Spleen (tissue), 11 donors: Measurements from ENCODE around the gene AFAP1. TPM values are rescaled to one million over a fixed set of nuclear protein-coding genes. Genes with fewer than 3 reads are reported as not detected.

ENCODE experiments used
- DNase-seq: peaks from one replicate; pipeline ENCODE4 v3.0.0-alpha.2; 2020
- H3K27ac ChIP-seq, 8 donors: fragments of 200-600 bp; sonication (generic) in 7 of 8; 1 replicate in 4 of 8; 2 replicates in 4 of 8; pipeline versions ENCODE4 v1.5.0 to v1.8.0; 2016 to 2021; ENCODE audit warnings: inconsistent platforms in 4 of 8, mild to moderate bottlenecking in 4 of 8, moderate library complexity in 1 of 8
- H3K27me3 ChIP-seq, 7 donors: fragments of 200-600 bp; sonication (generic) in 6 of 7; replicated peaks in 1 of 7; 1 replicate in 4 of 7; 2 replicates in 3 of 7; pipeline versions ENCODE4 v1.5.0 to v1.8.0; 2016 to 2021; ENCODE audit warnings: inconsistent platforms in 3 of 7, mild to moderate bottlenecking in 1 of 7
- H3K36me3 ChIP-seq, 6 donors: fragments of 200-600 bp; sonication (generic) in 5 of 6; 1 replicate in 4 of 6; 2 replicates in 2 of 6; pipeline versions ENCODE4 v1.5.0 to v1.8.0; 2016 to 2021; ENCODE audit warnings: inconsistent platforms in 2 of 6
- H3K4me1 ChIP-seq, 6 donors: fragments of 200-600 bp; sonication (generic) in 5 of 6; 1 replicate in 3 of 6; 2 replicates in 3 of 6; pipeline versions ENCODE4 v1.5.0 to v1.8.0; 2016 to 2021; ENCODE audit warnings: inconsistent platforms in 3 of 6
- H3K4me3 ChIP-seq, 8 donors: fragments of 200-600 bp; sonication (generic) in 7 of 8; 1 replicate in 4 of 8; 2 replicates in 4 of 8; pipeline versions ENCODE4 v1.5.0 to v1.8.0; 2016 to 2021; ENCODE audit warnings: inconsistent platforms in 4 of 8, mild to moderate bottlenecking in 4 of 8, moderate library complexity in 2 of 8
- H3K9me3 ChIP-seq, 8 donors: fragments of 200-600 bp; sonication (generic) in 7 of 8; 1 replicate in 4 of 8; 2 replicates in 4 of 8; pipeline versions ENCODE4 v1.5.0 to v1.8.0; 2016 to 2021; ENCODE audit warnings: inconsistent platforms in 4 of 8
- POLR2A ChIP-seq, 3 donors: fragments of 450-650 bp; IDR thresholded peaks; one replicate each; pipeline ENCODE4 v1.5.1; 2017; ENCODE audit warnings: antibody characterized with exemption in 3 of 3, mild to moderate bottlenecking in 1 of 3
- POLR2AphosphoS5 ChIP-seq, 3 donors: sonication (generic); formaldehyde crosslinking; IDR thresholded peaks; one replicate each; pipeline ENCODE4 v1.5.1; 2017; ENCODE audit warnings: antibody characterized with exemption in 3 of 3
- WGBS, 5 donors: extraction: QIAGEN DNeasy Blood & Tissue Kit in 3 of 5; methylation state at CpG; one replicate each; pipeline versions ENCODE4 v1.1.5 to v1.1.7; 2013 to 2018; 5-methylcytosine and 5-hydroxymethylcytosine counted together
- intact Hi-C: fragments of 100-400 bp; cut with DNase I; formaldehyde crosslinking; loops from one replicate; pipeline ENCODE4 v1.15.0; 2023; ENCODE audit warnings: low total_unique reads
- polyA plus RNA-seq, 3 donors: library from polyadenylated mRNA; stranded (reverse); fragments of 200-250 nt; gene quantifications; one replicate each; pipeline ENCODE4 v1.2.1, GENCODE V29; 2013
- total RNA-seq, 7 donors: library from RNA; depleted of rRNA in 3 of 7; stranded (reverse); fragments of >200 nt in 3 of 7; fragmentation: NEBNext Ultra II Directional in 4 of 7; extraction: Animal tissue kit (Norgen Biotek cat#: 25700) in 4 of 7; gene quantifications; one replicate each; pipeline versions ENCODE4 v1.1.0 to v1.2.1, GENCODE V29; 2016 to 2021
- TF ChIP-seq, protein P1 (sequence below), 11 experiments: fragments of 200-600 bp in 7 of 11; fragments of 450-650 bp in 4 of 11; sonication (generic) in 4 of 11; IDR thresholded peaks in 8 of 11; conservative IDR thresholded peaks in 3 of 11; 1 replicate in 7 of 11; 2 replicates in 4 of 11; pipeline versions ENCODE4 v1.4.0 to v1.8.0; 2016 to 2021; ENCODE audit warnings: antibody characterized with exemption in 11 of 11, inconsistent platforms in 4 of 11, mild to moderate bottlenecking in 1 of 11
- donor health status: healthy with polysubstance abuse.
- donor health status: DM: no; HTN: no; CAD: no; lungs with moderate emphysema.
- donor health status: DM: no; HTN: no; CAD: no.
- donor health status: Bipolar disorder and iron deficiency.
- donor health status: healthy.
- donor health status: DM: no; HTN: no; CAD: no.
- donor health status: DM: yes; HTN: yes; CAD: no.

AFAP1 gene
- total and polyA plus RNA-seq, 10 donors = 1.6 to 29.2 (median 12.1) TPM

DNA sequence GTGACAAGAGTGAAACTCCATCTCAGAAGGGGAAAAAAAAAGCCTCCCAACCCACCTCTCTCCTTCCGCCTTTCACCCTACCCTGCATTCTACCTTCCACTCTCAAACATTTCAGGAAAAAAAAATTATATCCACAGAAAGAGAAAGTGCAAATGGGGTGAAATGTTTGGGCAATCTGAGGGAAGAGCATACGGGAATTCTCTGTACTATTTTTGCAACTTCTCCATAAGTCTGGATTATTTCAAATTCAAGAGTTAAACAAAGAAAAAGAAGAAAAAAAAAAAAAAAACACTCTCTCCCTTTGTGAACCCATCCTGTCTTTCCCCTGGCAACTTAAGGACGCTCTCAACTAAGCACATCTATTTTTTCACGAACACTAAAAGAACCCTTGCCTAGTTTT lies 41.3 kb downstream of the AFAP1 start:
- H3K27me3 ChIP-seq = no peaks in the 10 kb centered on the region
- intact Hi-C loops = no loop called here
- no peak overlapping the region for H3K4me3 ChIP-seq
- H3K9me3 ChIP-seq = no peaks in the 10 kb centered on the region
- no peak for TF ChIP-seq POLR2AphosphoS5 (IDR thresholded peaks at IDR 0.05)
- no peak for TF ChIP-seq POLR2A (IDR thresholded peaks at IDR 0.05)
- TF ChIP-seq, protein P1, sequence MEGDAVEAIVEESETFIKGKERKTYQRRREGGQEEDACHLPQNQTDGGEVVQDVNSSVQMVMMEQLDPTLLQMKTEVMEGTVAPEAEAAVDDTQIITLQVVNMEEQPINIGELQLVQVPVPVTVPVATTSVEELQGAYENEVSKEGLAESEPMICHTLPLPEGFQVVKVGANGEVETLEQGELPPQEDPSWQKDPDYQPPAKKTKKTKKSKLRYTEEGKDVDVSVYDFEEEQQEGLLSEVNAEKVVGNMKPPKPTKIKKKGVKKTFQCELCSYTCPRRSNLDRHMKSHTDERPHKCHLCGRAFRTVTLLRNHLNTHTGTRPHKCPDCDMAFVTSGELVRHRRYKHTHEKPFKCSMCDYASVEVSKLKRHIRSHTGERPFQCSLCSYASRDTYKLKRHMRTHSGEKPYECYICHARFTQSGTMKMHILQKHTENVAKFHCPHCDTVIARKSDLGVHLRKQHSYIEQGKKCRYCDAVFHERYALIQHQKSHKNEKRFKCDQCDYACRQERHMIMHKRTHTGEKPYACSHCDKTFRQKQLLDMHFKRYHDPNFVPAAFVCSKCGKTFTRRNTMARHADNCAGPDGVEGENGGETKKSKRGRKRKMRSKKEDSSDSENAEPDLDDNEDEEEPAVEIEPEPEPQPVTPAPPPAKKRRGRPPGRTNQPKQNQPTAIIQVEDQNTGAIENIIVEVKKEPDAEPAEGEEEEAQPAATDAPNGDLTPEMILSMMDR (IDR thresholded peaks at IDR 0.05 in 8 of 11, conservative IDR thresholded peaks at IDR 0.05 in 3 of 11) = no peak
- no peak for DNase-seq
- H3K27ac ChIP-seq = no peak overlapping the region
- peaks cover 0 to 3% (median 0%) of the 10 kb centered on the region in 6 donors for H3K4me1 ChIP-seq
- no peaks in the 10 kb centered on the region for H3K36me3 ChIP-seq
- 72 to 87% (median 83%) methylated on average over 4 of the region's 4 CpGs for WGBS, 5 donors

- TF ChIP-seq POLR2A (IDR thresholded peaks at IDR 0.05) (no peak), POLR2AphosphoS5 (IDR thresholded peaks at IDR 0.05) (no peak)
- TF ChIP-seq, protein P1 (IDR thresholded peaks at IDR 0.05 in 8 of 11, conservative IDR thresholded peaks at IDR 0.05 in 3 of 11) = no peak
- H3K4me1 ChIP-seq = peaks cover 0 to 3% (median 0%) of the 10 kb centered on the region in 6 donors
- no peaks in the 10 kb centered on the region for H3K27me3 ChIP-seq
- WGBS, 5 donors = 86 to 96% (median 93%) methylated on average over 7 of the region's 7 CpGs
- H3K4me3 ChIP-seq = no peak overlapping the region
- no peak overlapping the region for H3K27ac ChIP-seq
- H3K9me3 ChIP-seq = no peaks in the 10 kb centered on the region
- intact Hi-C loops = no loop called here
- DNase-seq = no peak
- no peaks in the 10 kb centered on the region for H3K36me3 ChIP-seq
Measured at GRCh38 chr4:7897811-7898210, 41.9 kb downstream of the AFAP1 start.

DNA sequence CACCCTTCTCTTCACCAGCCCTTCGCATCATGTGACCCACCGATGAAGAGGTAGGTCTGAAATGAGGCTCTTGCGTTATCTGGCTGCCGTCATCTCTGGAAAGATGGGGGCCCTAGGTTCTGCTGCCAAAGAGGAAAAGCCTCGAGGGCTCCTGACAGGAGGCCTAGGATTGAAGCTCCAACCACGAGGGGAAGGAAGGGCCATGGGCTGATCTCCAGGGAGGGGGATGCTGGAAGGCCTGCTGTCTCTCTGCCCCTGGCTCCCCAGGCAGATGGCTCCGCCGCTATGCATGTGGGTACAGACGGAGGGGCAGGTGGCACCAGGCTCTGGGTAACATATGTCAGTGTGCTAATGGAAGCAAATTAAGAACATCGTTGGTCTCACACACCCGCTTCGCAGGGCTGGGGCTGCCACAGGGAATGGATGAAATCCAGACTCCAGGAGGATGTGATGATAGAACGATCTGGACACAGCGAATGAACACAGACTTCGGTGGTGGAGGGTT lies 44.9 kb downstream of the AFAP1 start:
- Histone ChIP-seq H3K4me3 (no peak overlapping the region), H3K36me3 (no peaks in the 10 kb centered on the region), H3K9me3 (peaks cover 0 to 1% (median 0%) of the 10 kb centered on the region in 8 donors), H3K4me1 (peaks cover 0 to 10% (median 0%) of the 10 kb centered on the region in 6 donors), H3K27ac (no peak overlapping the region), H3K27me3 (no peaks in the 10 kb centered on the region)
- TF ChIP-seq POLR2AphosphoS5 (IDR thresholded peaks at IDR 0.05) (no peak), POLR2A (IDR thresholded peaks at IDR 0.05) (no peak)
- TF ChIP-seq, protein P1 (IDR thresholded peaks at IDR 0.05 in 8 of 11, conservative IDR thresholded peaks at IDR 0.05 in 3 of 11) = no peak
- no peak for DNase-seq
- intact Hi-C loops = no loop called here
- 81 to 89% (median 82%) methylated on average over 15 of the region's 15 CpGs for WGBS, 5 donors

- no peak overlapping the region for H3K27ac ChIP-seq
- TF ChIP-seq POLR2A (IDR thresholded peaks at IDR 0.05) (no peak), POLR2AphosphoS5 (IDR thresholded peaks at IDR 0.05) (no peak)
- TF ChIP-seq, protein P1 (IDR thresholded peaks at IDR 0.05 in 8 of 11, conservative IDR thresholded peaks at IDR 0.05 in 3 of 11) = no peak
- 93 to 97% (median 96%) methylated on average over 12 of the region's 12 CpGs for WGBS, 5 donors
- intact Hi-C loops = no loop called here
- peaks cover 0 to 10% (median 0%) of the 10 kb centered on the region in 6 donors for H3K4me1 ChIP-seq
- no peaks in the 10 kb centered on the region for H3K27me3 ChIP-seq
- DNase-seq = no peak
- H3K4me3 ChIP-seq = no peak overlapping the region
- peaks cover 0 to 7% (median 3%) of the 10 kb centered on the region in 8 donors for H3K9me3 ChIP-seq
- H3K36me3 ChIP-seq = no peaks in the 10 kb centered on the region
Measured at GRCh38 chr4:7894098-7894676, 45.5 kb downstream of the AFAP1 start.
